Measurements from ENCODE around the gene CXCR5.

Gene CXCR5

GRCh38 chr11:118930094-118930712 lies 46.5 kb downstream of the CXCR5 start:
- Mint-ChIP-seq H3K4me1 (ENCODE audit: low read depth) (peaks cover 32% of the 10 kb centered on the region), H3K36me3 (ENCODE audit: low read depth) (no peaks in the 10 kb centered on the region), H3K4me3 (peak overlapping the region; percentile 84), H3K27ac (peak overlapping the region; percentile 93), H3K27me3 (ENCODE audit: low read depth) (peaks cover 4% of the 10 kb centered on the region), H3K9me3 (no peaks in the 10 kb centered on the region)

DNA sequence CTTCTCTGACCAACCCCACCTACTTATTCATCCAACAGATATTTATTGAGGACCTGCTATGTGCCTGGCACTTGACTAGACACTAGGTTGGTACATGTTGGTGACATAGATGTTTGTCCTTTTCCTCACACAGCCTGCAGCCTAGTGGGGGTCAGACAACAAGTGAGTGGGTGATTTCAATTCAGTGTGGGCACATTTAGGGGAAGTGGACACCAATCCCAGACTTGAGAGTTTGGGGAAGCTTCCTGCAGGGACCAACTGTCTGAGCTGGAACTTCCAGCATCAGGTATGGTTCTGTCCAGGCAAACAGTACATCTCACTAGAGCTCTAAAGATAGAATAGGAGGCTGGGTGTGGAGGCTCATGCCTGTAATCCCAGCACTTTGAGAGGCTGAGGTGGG lies 47.9 kb downstream of the CXCR5 start:
- Mint-ChIP-seq H3K9me3 (no peaks in the 10 kb centered on the region), H3K4me3 (no peak overlapping the region), H3K36me3 (ENCODE audit: low read depth) (no peaks in the 10 kb centered on the region), H3K27me3 (ENCODE audit: low read depth) (peaks cover 4% of the 10 kb centered on the region), H3K27ac (no peak overlapping the region), H3K4me1 (ENCODE audit: low read depth) (peaks cover 27% of the 10 kb centered on the region)

DNA sequence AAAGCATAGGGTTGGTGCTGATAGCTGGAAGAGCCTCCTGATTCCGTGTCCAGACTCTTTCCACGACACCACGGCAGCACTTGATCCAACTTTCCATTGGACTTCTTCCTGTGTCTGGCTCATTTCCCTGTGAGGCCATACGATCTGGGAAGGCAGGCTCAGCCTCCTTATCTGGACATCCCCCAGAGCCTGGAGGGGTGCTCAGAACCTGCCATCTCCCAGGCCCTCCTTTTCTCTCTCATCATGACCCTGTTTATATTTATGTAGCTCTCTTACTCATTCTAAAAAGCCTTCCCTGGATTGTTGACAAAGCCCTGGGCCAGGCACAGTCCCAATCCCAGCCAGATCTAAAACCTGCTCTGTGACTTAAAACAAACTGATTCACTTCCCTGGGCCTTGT lies 49.8 kb downstream of the CXCR5 start:
- H3K4me3 Mint-ChIP-seq: no peak overlapping the region
- peaks cover 12% of the 10 kb centered on the region for H3K4me1 Mint-ChIP-seq (ENCODE audit: low read depth)
- H3K36me3 Mint-ChIP-seq (ENCODE audit: low read depth): no peaks in the 10 kb centered on the region
- H3K27me3 Mint-ChIP-seq (ENCODE audit: low read depth): peaks cover 5% of the 10 kb centered on the region
- H3K27ac Mint-ChIP-seq: no peak overlapping the region
- no peaks in the 10 kb centered on the region for H3K9me3 Mint-ChIP-seq

GRCh38 chr11:118935376-118935775 lies 51.7 kb downstream of the CXCR5 start:
- peaks cover 20% of the 10 kb centered on the region for H3K4me1 Mint-ChIP-seq (ENCODE audit: low read depth)
- H3K27me3 Mint-ChIP-seq (ENCODE audit: low read depth): peaks cover 8% of the 10 kb centered on the region
- no peaks in the 10 kb centered on the region for H3K36me3 Mint-ChIP-seq (ENCODE audit: low read depth)
- H3K9me3 Mint-ChIP-seq: no peaks in the 10 kb centered on the region
- no peak overlapping the region for H3K27ac Mint-ChIP-seq
- no peak overlapping the region for H3K4me3 Mint-ChIP-seq

DNA sequence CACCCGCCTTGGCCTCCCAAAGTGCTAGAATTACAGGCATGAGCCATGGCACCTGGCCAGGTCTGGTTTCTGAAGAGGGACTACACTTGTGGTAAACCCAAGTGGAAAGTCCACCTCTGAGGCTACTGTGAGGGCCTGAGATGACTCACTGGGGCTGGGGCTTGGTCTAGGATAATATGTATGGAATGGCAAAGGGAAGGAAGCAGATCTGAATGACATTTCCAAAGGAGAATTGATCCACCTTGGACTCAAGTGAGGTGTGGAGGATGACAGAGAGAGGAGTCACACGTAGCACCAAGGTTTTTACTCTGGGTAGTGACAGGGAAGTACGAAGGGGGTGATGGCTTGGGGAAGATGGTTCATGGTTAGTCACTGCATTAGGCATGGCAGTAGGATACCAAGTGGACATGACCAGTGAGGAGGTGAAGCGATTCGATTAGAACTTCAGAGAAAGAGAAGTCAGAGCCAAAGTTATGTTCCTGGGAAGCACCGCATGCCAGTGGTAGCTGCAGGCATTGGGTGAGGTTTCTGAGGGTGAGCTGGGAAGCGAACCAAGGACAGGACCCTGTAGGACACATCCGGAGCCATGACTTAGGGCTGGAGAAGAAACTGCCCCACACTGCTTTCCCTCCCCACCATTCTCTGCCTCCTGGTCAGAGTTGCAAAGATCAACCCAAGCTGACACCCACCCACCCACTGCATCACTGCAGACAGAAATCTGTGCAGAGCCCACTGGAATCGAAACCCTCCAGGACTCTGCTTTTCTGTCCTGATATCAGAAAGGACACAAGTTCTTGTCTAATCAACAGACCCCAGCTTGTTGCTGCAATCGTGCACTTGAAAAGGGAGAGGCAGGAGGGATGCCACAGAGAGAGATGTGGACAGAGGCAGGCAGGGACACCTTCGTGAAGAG lies 55.1 kb downstream of the CXCR5 start:
- no peaks in the 10 kb centered on the region for H3K36me3 Mint-ChIP-seq (ENCODE audit: low read depth)
- H3K27ac Mint-ChIP-seq: peak overlapping the region; percentile 45
- H3K4me1 Mint-ChIP-seq (ENCODE audit: low read depth): peaks cover 25% of the 10 kb centered on the region
- no peaks in the 10 kb centered on the region for H3K9me3 Mint-ChIP-seq
- H3K27me3 Mint-ChIP-seq (ENCODE audit: low read depth): peaks cover 4% of the 10 kb centered on the region
- H3K4me3 Mint-ChIP-seq: peak overlapping the region; percentile 25

DNA sequence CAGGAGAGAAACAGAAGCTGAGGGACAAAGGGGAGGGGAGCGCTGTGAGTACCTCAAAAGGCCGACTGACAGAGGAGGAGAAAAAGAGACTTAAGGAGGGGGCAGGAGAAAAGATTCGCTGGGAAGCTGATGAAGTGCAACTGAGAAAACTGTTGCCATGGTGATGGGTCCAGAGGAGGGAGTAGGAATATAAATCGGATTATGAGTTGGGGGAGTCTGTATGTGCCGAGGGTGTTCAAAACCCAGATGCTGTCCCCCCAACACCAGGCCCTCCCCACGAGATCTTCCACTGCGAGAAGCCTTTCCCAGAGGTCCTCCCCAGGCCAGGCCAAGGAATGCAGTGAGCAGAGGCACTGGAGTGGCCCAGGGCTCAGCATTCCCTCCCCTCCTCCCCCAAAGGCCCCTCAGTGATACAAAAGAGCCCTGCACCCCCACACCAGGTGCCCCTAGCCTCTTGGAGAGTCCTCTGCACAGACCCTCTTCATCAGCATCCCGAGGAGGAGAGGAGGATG lies 55.8 kb downstream of the CXCR5 start:
- Mint-ChIP-seq H3K36me3 (ENCODE audit: low read depth) (no peaks in the 10 kb centered on the region), H3K27ac (peak overlapping the region; percentile 45), H3K4me1 (ENCODE audit: low read depth) (peaks cover 25% of the 10 kb centered on the region), H3K4me3 (peak overlapping the region; percentile 25), H3K9me3 (no peaks in the 10 kb centered on the region), H3K27me3 (ENCODE audit: low read depth) (peaks cover 4% of the 10 kb centered on the region)

GRCh38 chr11:118939953-118940598 lies 56.4 kb downstream of the CXCR5 start:
- Mint-ChIP-seq H3K36me3 (ENCODE audit: low read depth) (no peaks in the 10 kb centered on the region), H3K4me3 (no peak overlapping the region), H3K27me3 (ENCODE audit: low read depth) (peaks cover 4% of the 10 kb centered on the region), H3K27ac (peak overlapping the region; percentile 67), H3K4me1 (ENCODE audit: low read depth) (peaks cover 25% of the 10 kb centered on the region), H3K9me3 (no peaks in the 10 kb centered on the region)

DNA sequence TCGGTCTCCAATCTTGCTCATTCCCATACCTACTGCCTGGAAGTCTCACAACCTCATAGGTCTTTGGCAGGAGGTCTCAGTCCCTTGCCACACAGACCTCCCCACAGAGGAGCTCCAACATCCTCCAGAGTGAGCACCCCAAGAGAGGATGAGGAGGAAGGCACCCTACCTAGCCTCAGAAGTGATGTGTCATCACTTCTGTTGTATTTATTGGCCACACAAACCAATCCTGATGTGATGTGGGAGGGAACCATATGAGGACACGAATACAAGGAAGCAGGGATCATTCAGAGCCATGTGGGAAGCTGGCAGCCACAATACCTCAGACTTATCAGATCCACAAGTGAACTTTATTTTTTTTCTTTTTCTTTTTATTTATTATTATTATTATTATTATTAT lies 63.4 kb downstream of the CXCR5 start:
- Mint-ChIP-seq H3K9me3 (no peaks in the 10 kb centered on the region), H3K27ac (no peak overlapping the region), H3K4me3 (no peak overlapping the region)

More for the DNA sequence above, 63.4 kb downstream of the CXCR5 start:
- Mint-ChIP-seq H3K36me3 (ENCODE audit: low read depth) (no peaks in the 10 kb centered on the region), H3K4me1 (ENCODE audit: low read depth) (peaks cover 3% of the 10 kb centered on the region), H3K27me3 (ENCODE audit: low read depth) (peaks cover 28% of the 10 kb centered on the region)

All from T-helper 1 cell treated with Interleukin-12 subunit alpha and Interleukin-12 subunit beta and Interleukin-4 antibody, amounts not matched to agents 30 μg/mL and 1 μg/mL, for 36 hours (primary cell).